ENCODE results near the gene DNAJA4. TPM values are rescaled to one million over a fixed set of nuclear protein-coding genes. Genes with fewer than 3 reads are reported as not detected.

DNAJA4 gene
- 100 to 1,000 TPM in 1 of 4 donors, 10 to 100 TPM in 3; 42.8 to 115 (median 58.7) TPM for total RNA-seq

GRCh38 chr15:78264304-78265136 is at the start of gene DNAJA4:
Gene DNAJA4 (plus strand): TSS chr15:78264562. CDS start chr15:78264764, 202 bp downstream.
- no peaks in the 10 kb centered on the region for H3K36me3 ChIP-seq
- 2% methylated on average over 11 of the region's 107 CpGs for WGBS
- DNase-seq (ENCODE audit: low spot score in 2 of 2): peak in 1 of 2 donors; percentile 78
- H3K9me3 ChIP-seq: no peaks in the 10 kb centered on the region
- H3K4me3 ChIP-seq: peak within 1 kb of the TSS; percentile 72
- peak within 1 kb of the TSS; percentile 86 for H3K27ac ChIP-seq
- peaks cover 33% of the 10 kb centered on the region for H3K4me1 ChIP-seq
- no peaks in the 10 kb centered on the region for H3K27me3 ChIP-seq
- TF ChIP-seq POLR2AphosphoS5 (IDR thresholded peaks at IDR 0.05): no peak
- no peak for TF ChIP-seq POLR2A (IDR thresholded peaks at IDR 0.05)
- TF ChIP-seq EP300 (IDR thresholded peaks at IDR 0.05): no peak
- no peak for TF ChIP-seq CTCF (IDR thresholded peaks at IDR 0.05)

- Histone ChIP-seq H3K27me3 (no peaks in the 10 kb centered on the region), H3K4me3 (no peak overlapping the region), H3K4me1 (peaks cover 56% of the 10 kb centered on the region), H3K36me3 (no peaks in the 10 kb centered on the region), H3K27ac (peak overlapping the region; percentile 71), H3K9me3 (no peaks in the 10 kb centered on the region)
- 59% methylated on average over 7 of the region's 7 CpGs for WGBS
- DNase-seq (ENCODE audit: low spot score in 2 of 2): peak in 1 of 2 donors; percentile 20
- TF ChIP-seq POLR2AphosphoS5 (IDR thresholded peaks at IDR 0.05) (no peak), POLR2A (IDR thresholded peaks at IDR 0.05) (no peak), EP300 (IDR thresholded peaks at IDR 0.05) (no peak), CTCF (IDR thresholded peaks at IDR 0.05) (no peak)
Measured at GRCh38 chr15:78216276-78217104, 47.9 kb upstream of the DNAJA4 start.

GRCh38 chr15:78220713-78221112 is 43.6 kb upstream of the DNAJA4 start:
- no peak overlapping the region for H3K27ac ChIP-seq
- no peaks in the 10 kb centered on the region for H3K27me3 ChIP-seq
- H3K9me3 ChIP-seq: no peaks in the 10 kb centered on the region
- H3K36me3 ChIP-seq: no peaks in the 10 kb centered on the region
- H3K4me3 ChIP-seq: no peak overlapping the region
- TF ChIP-seq POLR2AphosphoS5 (IDR thresholded peaks at IDR 0.05) (no peak), EP300 (IDR thresholded peaks at IDR 0.05) (no peak), POLR2A (IDR thresholded peaks at IDR 0.05) (no peak), CTCF (IDR thresholded peaks at IDR 0.05) (no peak)
- no peak for DNase-seq (ENCODE audit: low spot score in 2 of 2)
- peaks cover 15% of the 10 kb centered on the region for H3K4me1 ChIP-seq
- 85% methylated on average over 1 of the region's 1 CpG for WGBS

GRCh38 chr15:78222745-78223395 is 41.5 kb upstream of the DNAJA4 start:
- Histone ChIP-seq H3K36me3 (no peaks in the 10 kb centered on the region), H3K4me1 (no peaks in the 10 kb centered on the region), H3K9me3 (no peaks in the 10 kb centered on the region), H3K27ac (no peak overlapping the region), H3K4me3 (no peak overlapping the region), H3K27me3 (no peaks in the 10 kb centered on the region)
- WGBS: 92% methylated on average over 5 of the region's 5 CpGs
- peak in 1 of 2 donors; percentile 30 for DNase-seq (ENCODE audit: low spot score in 2 of 2)
- TF ChIP-seq POLR2AphosphoS5 (IDR thresholded peaks at IDR 0.05): no peak
- no peak for TF ChIP-seq EP300 (IDR thresholded peaks at IDR 0.05)
- TF ChIP-seq CTCF (IDR thresholded peaks at IDR 0.05): no peak
- no peak for TF ChIP-seq POLR2A (IDR thresholded peaks at IDR 0.05)
